IMR-90 (cell line): ENCODE results near the gene SOCS6. TPM values are rescaled to one million over a fixed set of nuclear protein-coding genes. Genes with fewer than 3 reads are reported as not detected.
A peak's percentile ranks its signal among the peaks of the same experiment; 100 is the strongest.

Experiments
- ATAC-seq: fragments of 200-7000 bp; cut with Tn5 transposase; 2 replicates; pipeline ENCODE4 v1.9.1; 2020; ENCODE audit warnings: low read depth, mild to moderate bottlenecking, moderate library complexity
- BruUV-seq: library from RNA; stranded (reverse); fragments of 400-500 nt; replicated peaks from 2 replicates; lab custom pipeline; 2021; lab: Mats Ljungman, UMichigan
- CTCF ChIA-PET: fragments of 300-600 bp; formaldehyde crosslinking; extraction: SDS; loops from one replicate; lab custom pipeline; 2021; ENCODE audit warnings: antibody characterized with exemption; lab: Yijun Ruan, JAX
- POLR2A ChIA-PET: fragments of 300-600 bp; sonication (Branson Sonifier 250); formaldehyde crosslinking; loops from one replicate; lab custom pipeline; 2022; ENCODE audit warnings: antibody characterized with exemption; ENCODE audit not compliant: unreplicated experiment; lab: Charles Lee
- DNase-seq: peaks from one replicate; pipeline ENCODE4 v3.0.0; 2013
- H2AFZ ChIP-seq: replicated peaks from 2 replicates; pipeline ENCODE3; 2013; ENCODE audit warnings: low read length, mild to moderate bottlenecking; ENCODE audit not compliant: poor library complexity
- H2AK5ac ChIP-seq: 2 replicates; pipeline ENCODE4 v1.6.1; 2013; ENCODE audit warnings: low read depth, low read length, inconsistent platforms
- H2AK9ac ChIP-seq: replicated peaks from 2 replicates; pipeline ENCODE3; 2013; ENCODE audit warnings: mild to moderate bottlenecking, low read depth, low read length, moderate library complexity; ENCODE audit not compliant: poor library complexity
- H2BK120ac ChIP-seq: 2 replicates; pipeline ENCODE4 v1.6.1; 2013; ENCODE audit warnings: low read depth, low read length, inconsistent platforms
- H2BK15ac ChIP-seq: 3 replicates; pipeline ENCODE4 v1.6.1; 2013; ENCODE audit warnings: low read depth, low read length, inconsistent platforms
- H2BK20ac ChIP-seq: 2 replicates; pipeline ENCODE4 v1.6.1; 2013; ENCODE audit warnings: low read depth, mild to moderate bottlenecking, inconsistent platforms, low read length, moderate library complexity
- H2BK5ac ChIP-seq: 2 replicates; pipeline ENCODE4 v1.6.1; 2013; ENCODE audit warnings: mild to moderate bottlenecking, low read depth, low read length, inconsistent platforms; ENCODE audit not compliant: poor library complexity, severe bottlenecking
- H3K14ac ChIP-seq: replicated peaks from 2 replicates; pipeline ENCODE4 v1.6.1; 2013; ENCODE audit warnings: low read depth, low read length, inconsistent platforms
- H3K18ac ChIP-seq: 2 replicates; pipeline ENCODE4 v1.6.1; 2013; ENCODE audit warnings: low read depth, low read length, control low read depth
- H3K23ac ChIP-seq: 2 replicates; pipeline ENCODE4 v1.6.1; 2013; ENCODE audit warnings: low read depth, low read length, inconsistent platforms
- H3K27ac ChIP-seq: 2 replicates; pipeline ENCODE4 v1.5.1; 2013; ENCODE audit warnings: mild to moderate bottlenecking, control low read depth, low read length; ENCODE audit not compliant: insufficient read depth
- H3K27me3 ChIP-seq: 2 replicates; pipeline ENCODE4 v1.6.1; 2013; ENCODE audit warnings: low read length; ENCODE audit not compliant: control insufficient read depth, insufficient read depth
- H3K36me3 ChIP-seq: 2 replicates; pipeline ENCODE4 v1.6.1; 2013; ENCODE audit warnings: low read length, mixed read lengths; ENCODE audit not compliant: control insufficient read depth, insufficient read depth
- H3K4ac ChIP-seq: 2 replicates; pipeline ENCODE4 v1.6.1; 2013; ENCODE audit warnings: low read depth, low read length, inconsistent platforms
- H3K4me1 ChIP-seq: 2 replicates; pipeline ENCODE4 v1.6.1; 2013; ENCODE audit warnings: low read length, mixed read lengths; ENCODE audit not compliant: control insufficient read depth, insufficient read depth
- H3K4me2 ChIP-seq: 2 replicates; pipeline ENCODE4 v1.6.1; 2013; ENCODE audit warnings: low read depth, mild to moderate bottlenecking, control low read depth, low read length, moderate library complexity
- H3K4me3 ChIP-seq: 2 replicates; pipeline ENCODE4 v1.5.1; 2013; ENCODE audit warnings: low read depth, mild to moderate bottlenecking, control low read depth, low read length, moderate library complexity; ENCODE audit not compliant: insufficient read depth
- H3K56ac ChIP-seq: 2 replicates; pipeline ENCODE4 v1.6.1; 2013; ENCODE audit warnings: low read length, inconsistent platforms; ENCODE audit not compliant: insufficient read depth; ENCODE audit errors: extremely low read depth
- H3K79me1 ChIP-seq, 2 experiments: 2 replicates each; pipeline ENCODE4 v1.6.1; 2013; ENCODE audit warnings: low read length in 2 of 2, inconsistent platforms in 1 of 2, low read depth in 1 of 2
- H3K9ac ChIP-seq: 2 replicates; pipeline ENCODE4 v1.6.1; 2013; ENCODE audit warnings: low read depth, low read length, control low read depth
- H3K9me1 ChIP-seq: 2 replicates; pipeline ENCODE4 v1.6.1; 2013; ENCODE audit warnings: low read length, inconsistent platforms; ENCODE audit not compliant: insufficient read depth
- H3K9me3 ChIP-seq: 2 replicates; pipeline ENCODE4 v1.6.1; 2013; ENCODE audit warnings: low read length; ENCODE audit not compliant: control insufficient read depth, insufficient read depth
- H4K20me1 ChIP-seq: 2 replicates; pipeline ENCODE4 v1.6.1; 2013; ENCODE audit warnings: low read length, inconsistent platforms; ENCODE audit not compliant: insufficient read depth
- H4K5ac ChIP-seq: 2 replicates; pipeline ENCODE4 v1.6.1; 2013; ENCODE audit warnings: mild to moderate bottlenecking, low read depth, low read length, control low read depth
- H4K8ac ChIP-seq, 2 experiments: 2 replicates each; pipeline ENCODE4 v1.6.1; 2013; ENCODE audit warnings: low read depth in 2 of 2, low read length in 2 of 2, control low read depth in 1 of 2, inconsistent platforms in 1 of 2
- H4K91ac ChIP-seq: 2 replicates; pipeline ENCODE4 v1.6.1; 2013; ENCODE audit warnings: low read depth, low read length, inconsistent platforms; ENCODE audit not compliant: insufficient read depth
- FOS ChIP-seq: fragments of 150-350 bp; IDR thresholded peaks from 2 replicates; pipeline ENCODE4 v1.6.1; 2016; ENCODE audit warnings: low read depth, low read length
- RCOR1 ChIP-seq: IDR thresholded peaks from 2 replicates; pipeline ENCODE4 v1.6.1; 2012; ENCODE audit warnings: mild to moderate bottlenecking, low read length, improper control_type of control experiment; ENCODE audit not compliant: insufficient replicate concordance
- SMC3 ChIP-seq: fragments of 150-350 bp; IDR thresholded peaks from 2 replicates; pipeline ENCODE4 v1.6.1; 2016; ENCODE audit warnings: low read depth, mild to moderate bottlenecking, antibody characterized with exemption, low read length, moderate library complexity
- WGBS, 2 experiments: methylation state at CpG; one replicate each; pipeline versions ENCODE4 v1.1.5 to v1.1.7; 2013; ENCODE audit warnings: missing lambda C conversion rate in 2 of 2; ENCODE audit not compliant: insufficient read length in 1 of 2; ENCODE audit errors: extremely low coverage in 2 of 2; 5-methylcytosine and 5-hydroxymethylcytosine counted together
- dilution Hi-C: fragments of 300-500 bp; cut with HindIII; formaldehyde crosslinking; loops from one replicate; pipeline ENCODE4 v1.14.3; 2018; ENCODE audit warnings: low sequenced_read_pairs; ENCODE audit not compliant: unreplicated experiment
- in situ Hi-C: fragments of 300-500 bp; cut with MboI; formaldehyde crosslinking; loops from 3 replicates; pipeline ENCODE4 v1.14.3; 2019; ENCODE audit warnings: low sequenced_read_pairs, inconsistent platforms, mixed read lengths
- intact Hi-C: fragments of 100-400 bp; cut with micrococcal nuclease; formaldehyde crosslinking; loops from 2 replicates; pipeline ENCODE4 v1.10.0; 2022
- polyA plus RNA-seq, 3 experiments: library from polyadenylated mRNA; depleted of rRNA; stranded (reverse); fragments of >200 nt; gene quantifications; 2 replicates each; pipeline ENCODE4 v1.2.3, GENCODE V29; 2012; ENCODE audit warnings: low replicate concordance in 1 of 3
- total RNA-seq: library from RNA; depleted of rRNA; stranded (reverse); fragments of >200 nt; gene quantifications from 2 replicates; pipeline ENCODE4 v1.2.3, GENCODE V29; 2012

SOCS6 gene
- total and polyA plus RNA-seq, 2 of the 4 experiments (the other 2 are of a cell fraction): 21.3 to 57.4 TPM

DNA sequence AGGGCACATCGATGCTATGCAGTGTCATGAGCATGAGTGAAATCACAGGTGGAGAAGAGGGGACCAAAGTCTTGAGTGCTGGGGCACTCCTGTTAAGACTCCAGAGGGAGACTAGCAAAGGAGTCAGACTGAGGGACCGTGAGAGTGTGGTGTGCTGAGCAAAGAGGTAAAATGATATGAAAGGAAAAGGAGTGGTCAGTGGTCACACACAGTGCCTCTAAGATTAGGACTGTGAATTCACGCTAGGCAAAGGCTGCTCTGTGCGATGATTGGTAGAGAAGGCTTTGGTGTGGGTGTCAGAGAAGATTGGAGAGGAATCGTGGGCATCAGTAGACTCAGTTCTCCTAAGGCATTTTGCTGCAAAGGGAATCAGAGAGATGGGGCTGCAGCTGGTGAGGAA is 12.8 kb downstream of the SOCS6 start:
- Histone ChIP-seq H3K4me1 (peaks cover 11% of the 10 kb centered on the region), H3K23ac (no peak overlapping the region), H4K20me1 (peaks cover 70% of the 10 kb centered on the region), H3K79me1 (peaks cover 0 to 55% of the 10 kb centered on the region in 2 experiments), H2BK20ac (no peak overlapping the region), H3K4ac (no peak overlapping the region; the same call in 1 of the 2 replicates), H4K5ac (no peak overlapping the region), H2BK120ac (no peak overlapping the region), H3K56ac (no peak overlapping the region), H4K91ac (no peak overlapping the region), H2AK9ac (no peak overlapping the region), H3K27me3 (no peaks in the 10 kb centered on the region), H3K9ac (no peak overlapping the region), H2BK15ac (no peak overlapping the region; the same call in 2 of the 3 replicates), H3K36me3 (no peaks in the 10 kb centered on the region), H3K27ac (no peak overlapping the region), H2BK5ac (peak overlapping the region; percentile 3), H3K4me3 (no peak overlapping the region), H3K9me1 (peaks cover 19% of the 10 kb centered on the region), H2AK5ac (peak overlapping the region; percentile 27; the same call in 1 of the 2 replicates), H3K14ac (peak overlapping the region; percentile 60), H3K4me2 (no peak overlapping the region), H2AFZ (no peak overlapping the region), H3K9me3 (no peaks in the 10 kb centered on the region), H4K8ac (0 out of 4 replicates have a peak overlapping the region, but pooled peaks of 1 of the 2 experiments have one; percentile 39), H3K18ac (no peak overlapping the region)
- no TSS peak for BruUV-seq
- intact Hi-C loops: no loop called here
- ChIA-PET CTCF (no interaction called here), POLR2A (no interaction called here)
- WGBS, 2 experiments: 88% methylated on average over 5 of the region's 5 CpGs; no CpG with 5 or more reads in 1 of the 2 experiments
- DNase-seq: no peak
- in situ Hi-C loops: no loop called here
- dilution Hi-C loops: no loop called here
- ATAC-seq: no peak
- TF ChIP-seq RCOR1 (no peak), SMC3 (no peak), FOS (no peak)
